Activated T-helper 1 cell treated with anti-CD3 and anti-CD28 coated beads, Interleukin-12 subunit alpha, Interleukin-12 subunit beta, Interleukin-2, Interleukin-4 antibody, amounts not matched to agents 30 ng/mL and 10 ng/mL and 1 ng/mL, durations not matched to agents 14 hours and 24 hours and 36 hours (primary cell): Measurements from ENCODE around the gene GSN. TPM values are rescaled to one million over a fixed set of nuclear protein-coding genes. Genes with fewer than 3 reads are reported as not detected.
"Not testable (repeated sequence)": the region's sequence is repeated elsewhere in the genome, so short reads cannot be mapped to it uniquely, and the experiment has no call there.

Source experiments
- DNase-seq: peaks from one replicate; pipeline ENCODE4 v3.0.0; 2021; ENCODE audit warnings: low spot score
- H3K27ac Mint-ChIP-seq: one replicate; pipeline ENCODE4 v1.8.0; 2021; ENCODE audit warnings: mild to moderate bottlenecking, mixed read lengths
- H3K27me3 Mint-ChIP-seq: one replicate; pipeline ENCODE4 v1.8.0; 2022; ENCODE audit warnings: mild to moderate bottlenecking, moderate library complexity, mixed read lengths; ENCODE audit not compliant: insufficient read depth
- H3K36me3 Mint-ChIP-seq: one replicate; pipeline ENCODE4 v1.8.0; 2021; ENCODE audit warnings: low read depth, mixed read lengths
- H3K4me1 Mint-ChIP-seq: one replicate; pipeline ENCODE4 v1.8.0; 2021; ENCODE audit warnings: low read depth, mixed read lengths
- H3K4me3 Mint-ChIP-seq: one replicate; pipeline ENCODE4 v1.8.0; 2021; ENCODE audit warnings: mild to moderate bottlenecking, moderate library complexity, mixed read lengths
- H3K9me3 Mint-ChIP-seq: one replicate; pipeline ENCODE4 v1.8.0; 2021; ENCODE audit warnings: mixed read lengths
- intact Hi-C: fragments of 100-400 bp; cut with micrococcal nuclease; formaldehyde crosslinking; loops from one replicate; pipeline ENCODE4 v1.15.1; 2024
- total RNA-seq: library from RNA; stranded (reverse); gene quantifications from 2 replicates; pipeline ENCODE4 v1.2.3, GENCODE V29; 2022

Gene GSN
- total RNA-seq, 1 donor from 2014 or later = 1.5 TPM

- H3K27me3 Mint-ChIP-seq, H3K9me3 Mint-ChIP-seq, H3K36me3 Mint-ChIP-seq, H3K4me3 Mint-ChIP-seq, H3K27ac Mint-ChIP-seq, DNase-seq, intact Hi-C loops: not testable (repeated sequence)
- peaks cover 18% of the 10 kb centered on the region for H3K4me1 Mint-ChIP-seq
Observed at GRCh38 chr9:121291536-121291935, 23.6 kb downstream of the GSN start.

GRCh38 chr9:121292051-121292450 is 24.1 kb downstream of the GSN start:
- intact Hi-C loops = no loop called here
- no peak overlapping the region for H3K4me3 Mint-ChIP-seq
- no peak for DNase-seq
- peaks cover 13% of the 10 kb centered on the region for H3K4me1 Mint-ChIP-seq
- H3K9me3 Mint-ChIP-seq = no peaks in the 10 kb centered on the region
- peaks cover 4% of the 10 kb centered on the region for H3K27me3 Mint-ChIP-seq
- H3K36me3 Mint-ChIP-seq = no peaks in the 10 kb centered on the region
- no peak overlapping the region for H3K27ac Mint-ChIP-seq

GRCh38 chr9:121292801-121293241 is 24.9 kb downstream of the GSN start:
- no peak overlapping the region for H3K4me3 Mint-ChIP-seq
- intact Hi-C loops = no loop called here
- no peak for DNase-seq
- no peak overlapping the region for H3K27ac Mint-ChIP-seq
- no peaks in the 10 kb centered on the region for H3K36me3 Mint-ChIP-seq
- H3K27me3 Mint-ChIP-seq = peaks cover 4% of the 10 kb centered on the region
- no peaks in the 10 kb centered on the region for H3K9me3 Mint-ChIP-seq
- H3K4me1 Mint-ChIP-seq = peaks cover 8% of the 10 kb centered on the region

- Mint-ChIP-seq H3K27ac (no peak overlapping the region), H3K27me3 (peaks cover 9% of the 10 kb centered on the region), H3K4me1 (peaks cover 6% of the 10 kb centered on the region), H3K36me3 (no peaks in the 10 kb centered on the region), H3K9me3 (no peaks in the 10 kb centered on the region), H3K4me3 (no peak overlapping the region)
- intact Hi-C loops = no loop called here
- DNase-seq = no peak
Observed at GRCh38 chr9:121294151-121294743, 26.3 kb downstream of the GSN start.

GRCh38 chr9:121294866-121295661 is 27.1 kb downstream of the GSN start:
- intact Hi-C loops = no loop called here
- H3K36me3 Mint-ChIP-seq = no peaks in the 10 kb centered on the region
- no peak overlapping the region for H3K27ac Mint-ChIP-seq
- peaks cover 11% of the 10 kb centered on the region for H3K27me3 Mint-ChIP-seq
- H3K9me3 Mint-ChIP-seq = no peaks in the 10 kb centered on the region
- no peak for DNase-seq
- H3K4me1 Mint-ChIP-seq = peaks cover 9% of the 10 kb centered on the region
- H3K4me3 Mint-ChIP-seq = no peak overlapping the region

- no peaks in the 10 kb centered on the region for H3K9me3 Mint-ChIP-seq
- no peaks in the 10 kb centered on the region for H3K36me3 Mint-ChIP-seq
- intact Hi-C loops = no loop called here
- H3K27ac Mint-ChIP-seq = no peak overlapping the region
- peaks cover 15% of the 10 kb centered on the region for H3K4me1 Mint-ChIP-seq
- H3K4me3 Mint-ChIP-seq = no peak overlapping the region
- peaks cover 18% of the 10 kb centered on the region for H3K27me3 Mint-ChIP-seq
- no peak for DNase-seq
Observed at GRCh38 chr9:121295662-121296191, 27.8 kb downstream of the GSN start.

GRCh38 chr9:121296213-121297127 is 28.5 kb downstream of the GSN start:
- intact Hi-C loops = no loop called here
- H3K27me3 Mint-ChIP-seq = peaks cover 18% of the 10 kb centered on the region
- no peak overlapping the region for H3K27ac Mint-ChIP-seq
- no peak for DNase-seq
- H3K9me3 Mint-ChIP-seq = no peaks in the 10 kb centered on the region
- H3K4me3 Mint-ChIP-seq = no peak overlapping the region
- H3K4me1 Mint-ChIP-seq = peaks cover 15% of the 10 kb centered on the region
- no peaks in the 10 kb centered on the region for H3K36me3 Mint-ChIP-seq

- intact Hi-C loops = no loop called here
- peaks cover 15% of the 10 kb centered on the region for H3K4me1 Mint-ChIP-seq
- H3K27me3 Mint-ChIP-seq = peaks cover 18% of the 10 kb centered on the region
- no peaks in the 10 kb centered on the region for H3K36me3 Mint-ChIP-seq
- DNase-seq = no peak
- H3K9me3 Mint-ChIP-seq = no peaks in the 10 kb centered on the region
- H3K4me3 Mint-ChIP-seq = no peak overlapping the region
- no peak overlapping the region for H3K27ac Mint-ChIP-seq
Observed at GRCh38 chr9:121297389-121297788, 29.4 kb downstream of the GSN start.

GRCh38 chr9:121298016-121298538 is 30.1 kb downstream of the GSN start:
- Mint-ChIP-seq H3K36me3 (no peaks in the 10 kb centered on the region), H3K9me3 (no peaks in the 10 kb centered on the region), H3K27me3 (peaks cover 18% of the 10 kb centered on the region), H3K4me3 (no peak overlapping the region), H3K27ac (no peak overlapping the region), H3K4me1 (peaks cover 15% of the 10 kb centered on the region)
- DNase-seq = no peak
- intact Hi-C loops = no loop called here

GRCh38 chr9:121298689-121299466 is 30.9 kb downstream of the GSN start:
- H3K9me3 Mint-ChIP-seq = no peaks in the 10 kb centered on the region
- intact Hi-C loops = no loop called here

GRCh38 chr9:121299467-121300282 is 31.7 kb downstream of the GSN start:
- peak overlapping the region; percentile 15 for H3K27ac Mint-ChIP-seq
- no peaks in the 10 kb centered on the region for H3K9me3 Mint-ChIP-seq
- no peaks in the 10 kb centered on the region for H3K36me3 Mint-ChIP-seq
- no peak for DNase-seq
- peaks cover 15% of the 10 kb centered on the region for H3K4me1 Mint-ChIP-seq
- intact Hi-C loops = no loop called here
- H3K4me3 Mint-ChIP-seq = peak overlapping the region; percentile 75
- H3K27me3 Mint-ChIP-seq = peaks cover 18% of the 10 kb centered on the region

More at GRCh38 chr9:121298689-121299466, 30.9 kb downstream of the GSN start:
- no peaks in the 10 kb centered on the region for H3K36me3 Mint-ChIP-seq
- peaks cover 18% of the 10 kb centered on the region for H3K27me3 Mint-ChIP-seq
- peak overlapping the region; percentile 59 for H3K4me3 Mint-ChIP-seq
- peaks cover 15% of the 10 kb centered on the region for H3K4me1 Mint-ChIP-seq
- no peak for DNase-seq
- no peak overlapping the region for H3K27ac Mint-ChIP-seq
